ENCODE measurements around the gene RBBP7. TPM values are rescaled to one million over a fixed set of nuclear protein-coding genes. Genes with fewer than 3 reads are reported as not detected.

Gene RBBP7
- total and polyA plus RNA-seq, 2 of the 13 experiments (the other 11 are each of a cell fraction or from before 2014, with no cell fraction given) = 89.5 to 145 TPM

DNA sequence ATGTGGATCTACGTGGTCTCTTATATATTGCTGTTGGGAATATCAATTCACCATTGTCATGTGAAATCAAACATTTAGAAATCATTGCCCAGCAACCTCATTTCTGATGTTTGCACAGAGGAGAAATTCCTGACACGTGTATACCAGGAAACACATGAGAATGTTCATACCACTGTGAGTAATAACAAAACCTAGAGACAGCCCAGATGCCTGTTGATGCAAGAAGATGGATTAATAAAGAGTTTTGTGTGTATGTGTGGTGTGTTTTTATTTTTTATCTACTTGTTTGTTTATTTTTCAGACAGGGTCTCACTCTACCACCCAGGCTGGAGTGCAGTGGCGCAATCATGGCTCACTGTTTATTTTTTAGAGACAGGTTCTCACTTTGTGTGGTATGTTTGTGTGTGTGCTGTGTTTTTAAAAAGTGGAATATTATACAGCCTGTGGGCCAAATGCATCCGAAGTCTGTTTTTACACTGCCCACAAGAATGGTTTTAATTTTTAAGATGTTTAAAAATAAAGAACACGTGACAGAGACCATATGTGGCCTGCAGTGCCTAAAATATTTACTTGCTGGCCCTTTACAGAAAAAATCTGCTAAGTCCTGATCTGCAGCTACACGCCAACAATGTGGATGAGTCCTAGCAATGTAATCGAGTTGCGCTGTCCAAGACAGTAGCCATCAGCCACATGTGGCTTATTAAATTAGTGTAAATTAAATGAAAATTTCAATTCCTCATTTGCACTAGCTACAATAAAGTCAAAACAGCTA lies 44.7 kb downstream of the RBBP7 start:
- Histone ChIP-seq H3K27ac (ENCODE audit: extremely low read length, insufficient read depth, low read length) (peak overlapping the region; percentile 52), H3K4me3 (replicated peaks in 1 of 3; ENCODE audit: insufficient read depth in 1 of 3, low read depth in 2 of 3, low read length in 3 of 3) (no peak overlapping the region), H3K36me3 (replicated peaks in 1 of 2; ENCODE audit: control insufficient read depth in 1 of 2, insufficient read depth in 2 of 2, low read length in 2 of 2) (peaks cover 5 to 18% of the 10 kb centered on the region in 2 experiments; a peak in 4 of 5 replicates), H2AFZ (ENCODE audit: low read length) (no peak overlapping the region), H4K20me1 (ENCODE audit: insufficient read depth, low read length) (no peaks in the 10 kb centered on the region), H3K9ac (ENCODE audit: insufficient read depth, low read depth, low read length) (no peak overlapping the region), H3K9me3 (ENCODE audit: low read length) (no peaks in the 10 kb centered on the region), H3K4me2 (ENCODE audit: low read depth, low read length) (no peak overlapping the region), H3K79me2 (ENCODE audit: insufficient read depth, low read length) (no peaks in the 10 kb centered on the region), H3K4me1 (ENCODE audit: insufficient read depth, low read length) (peaks cover 20% of the 10 kb centered on the region), H3K27me3 (ENCODE audit: control insufficient read depth in 1 of 2, insufficient read depth in 2 of 2, low read length in 2 of 2) (no peaks in the 10 kb centered on the region)
- CTCF ChIA-PET (ENCODE audit: low intra/inter-chr PET ratio, low total read pairs) = interaction anchor here (1.7 kb wide), 1 partner anchor 221 kb away, joined by 7 read pairs; no protein-coding TSS in a partner anchor
- TF ChIP-seq BHLHE40 (IDR thresholded peaks at IDR 0.05; ENCODE audit: low read length) (no peak), CEBPB (IDR thresholded peaks at IDR 0.05; ENCODE audit: borderline replicate concordance, low read depth, low read length) (peak; percentile 7; the same call in 1 of the 2 replicates)
- TSS peak; percentile 14 for BruUV-seq (replicated peaks)
- POLR2A ChIA-PET = interaction anchor here (0.9 kb wide), 1 partner anchor 54 kb away, joined by 4 read pairs; no protein-coding TSS in a partner anchor
- DNase-seq (ENCODE audit: low spot score) (peak; percentile 25), FAIRE-seq (peak; percentile 21), ATAC-seq (no peak; the same call in 1 of the 3 replicates)
- WGBS (ENCODE audit: low lambda C conversion rate) = 84% methylated on average over 8 of the region's 8 CpGs
- in situ Hi-C loops (cut with HindIII; ENCODE audit: extremely low pct_ligation_motif_present, low pct_unique_long_range_greater_than_20kb) = loop anchor here (10.0 kb wide), 1 partner anchor 219 kb away; no protein-coding TSS in a partner anchor
- intact Hi-C loops (cut with micrococcal nuclease; ENCODE audit: unreplicated experiment) = loop anchor here (1.0 to 5.0 kb wide), 3 partner anchors 47 to 221 kb away; partner anchors contain the start of gene RBBP7

DNA sequence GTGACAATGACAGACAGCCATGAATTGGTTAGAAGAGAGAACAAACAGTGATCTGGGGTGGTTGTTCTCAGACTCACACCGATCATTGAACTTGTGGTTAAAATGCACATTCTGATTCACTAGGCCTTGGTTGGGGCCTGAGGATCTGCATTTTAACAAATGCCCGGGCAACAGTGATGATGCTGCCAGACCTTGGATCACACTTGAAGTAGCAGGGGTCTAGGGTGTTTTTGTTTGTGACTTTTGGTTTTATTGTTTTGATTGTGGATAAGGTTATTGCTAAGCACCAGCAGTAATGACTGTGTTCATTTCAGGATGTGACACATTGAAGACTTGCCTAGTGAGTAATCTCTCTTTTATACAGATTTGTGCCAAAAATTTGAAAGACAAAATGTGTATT lies 47.4 kb downstream of the RBBP7 start:
- Histone ChIP-seq H3K4me2 (ENCODE audit: low read depth, low read length) (no peak overlapping the region), H2AFZ (ENCODE audit: low read length) (no peak overlapping the region), H4K20me1 (ENCODE audit: insufficient read depth, low read length) (no peaks in the 10 kb centered on the region), H3K4me3 (replicated peaks in 1 of 3; ENCODE audit: insufficient read depth in 1 of 3, low read depth in 2 of 3, low read length in 3 of 3) (no peak overlapping the region), H3K27ac (ENCODE audit: extremely low read length, insufficient read depth, low read length) (no peak overlapping the region), H3K27me3 (ENCODE audit: control insufficient read depth in 1 of 2, insufficient read depth in 2 of 2, low read length in 2 of 2) (no peaks in the 10 kb centered on the region), H3K9me3 (ENCODE audit: low read length) (no peaks in the 10 kb centered on the region), H3K4me1 (ENCODE audit: insufficient read depth, low read length) (peaks cover 20% of the 10 kb centered on the region), H3K79me2 (ENCODE audit: insufficient read depth, low read length) (no peaks in the 10 kb centered on the region), H3K9ac (ENCODE audit: insufficient read depth, low read depth, low read length) (no peak overlapping the region), H3K36me3 (replicated peaks in 1 of 2; ENCODE audit: control insufficient read depth in 1 of 2, insufficient read depth in 2 of 2, low read length in 2 of 2) (peaks cover 5 to 15% of the 10 kb centered on the region in 2 experiments; a peak in 4 of 5 replicates)
- ChIA-PET CTCF (ENCODE audit: low intra/inter-chr PET ratio, low total read pairs) (no interaction called here), POLR2A (no interaction called here)
- no peak for ATAC-seq
- WGBS (ENCODE audit: low lambda C conversion rate) = 90% methylated on average over 2 of the region's 2 CpGs
- no peak for DNase-seq (ENCODE audit: low spot score)
- intact Hi-C loops (cut with micrococcal nuclease; ENCODE audit: unreplicated experiment) (no loop called here), in situ Hi-C loops (cut with HindIII; ENCODE audit: extremely low pct_ligation_motif_present, low pct_unique_long_range_greater_than_20kb) (loop anchor here (10.0 kb wide), 1 partner anchor 222 kb away; no protein-coding TSS in a partner anchor)
- TF ChIP-seq CHD2 (IDR thresholded peaks at IDR 0.05; ENCODE audit: low read depth, low read length) (no peak), BRD4 (CRISPR knock-in tag; IDR thresholded peaks at IDR 0.05) (no peak), RBAK (CRISPR knock-in tag; IDR thresholded peaks at IDR 0.05) (no peak), KLF16 (CRISPR knock-in tag; IDR thresholded peaks at IDR 0.05) (no peak), ZNF143 (CRISPR knock-in tag; IDR thresholded peaks at IDR 0.05) (no peak), ZNF567 (CRISPR knock-in tag; IDR thresholded peaks at IDR 0.05; ENCODE audit: borderline replicate concordance) (no peak), NFE2L2 (IDR thresholded peaks at IDR 0.05; ENCODE audit: low read length) (no peak), KLF9 (CRISPR knock-in tag; IDR thresholded peaks at IDR 0.05; ENCODE audit: low read depth) (no peak)
- TF ChIP-seq, protein P1, sequence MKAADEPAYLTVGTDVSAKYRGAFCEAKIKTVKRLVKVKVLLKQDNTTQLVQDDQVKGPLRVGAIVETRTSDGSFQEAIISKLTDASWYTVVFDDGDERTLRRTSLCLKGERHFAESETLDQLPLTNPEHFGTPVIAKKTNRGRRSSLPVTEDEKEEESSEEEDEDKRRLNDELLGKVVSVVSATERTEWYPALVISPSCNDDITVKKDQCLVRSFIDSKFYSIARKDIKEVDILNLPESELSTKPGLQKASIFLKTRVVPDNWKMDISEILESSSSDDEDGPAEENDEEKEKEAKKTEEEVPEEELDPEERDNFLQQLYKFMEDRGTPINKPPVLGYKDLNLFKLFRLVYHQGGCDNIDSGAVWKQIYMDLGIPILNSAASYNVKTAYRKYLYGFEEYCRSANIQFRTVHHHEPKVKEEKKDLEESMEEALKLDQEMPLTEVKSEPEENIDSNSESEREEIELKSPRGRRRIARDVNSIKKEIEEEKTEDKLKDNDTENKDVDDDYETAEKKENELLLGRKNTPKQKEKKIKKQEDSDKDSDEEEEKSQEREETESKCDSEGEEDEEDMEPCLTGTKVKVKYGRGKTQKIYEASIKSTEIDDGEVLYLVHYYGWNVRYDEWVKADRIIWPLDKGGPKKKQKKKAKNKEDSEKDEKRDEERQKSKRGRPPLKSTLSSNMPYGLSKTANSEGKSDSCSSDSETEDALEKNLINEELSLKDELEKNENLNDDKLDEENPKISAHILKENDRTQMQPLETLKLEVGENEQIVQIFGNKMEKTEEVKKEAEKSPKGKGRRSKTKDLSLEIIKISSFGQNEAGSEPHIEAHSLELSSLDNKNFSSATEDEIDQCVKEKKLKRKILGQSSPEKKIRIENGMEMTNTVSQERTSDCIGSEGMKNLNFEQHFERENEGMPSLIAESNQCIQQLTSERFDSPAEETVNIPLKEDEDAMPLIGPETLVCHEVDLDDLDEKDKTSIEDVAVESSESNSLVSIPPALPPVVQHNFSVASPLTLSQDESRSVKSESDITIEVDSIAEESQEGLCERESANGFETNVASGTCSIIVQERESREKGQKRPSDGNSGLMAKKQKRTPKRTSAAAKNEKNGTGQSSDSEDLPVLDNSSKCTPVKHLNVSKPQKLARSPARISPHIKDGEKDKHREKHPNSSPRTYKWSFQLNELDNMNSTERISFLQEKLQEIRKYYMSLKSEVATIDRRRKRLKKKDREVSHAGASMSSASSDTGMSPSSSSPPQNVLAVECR (CRISPR knock-in tag; IDR thresholded peaks at IDR 0.05; ENCODE audit: borderline replicate concordance) = no peak
- FAIRE-seq = no peak
- BruUV-seq (replicated peaks) = no TSS peak

Measured in HepG2 (cell line).